Adrenal gland (tissue), 5 donors: ENCODE results near the gene RNF125.

Source experiments
- POLR2A ChIP-seq, 2 donors: fragments of 450-650 bp; IDR thresholded peaks; one replicate each; pipeline ENCODE4 v1.6.1; 2017; ENCODE audit warnings: antibody characterized with exemption in 2 of 2, mild to moderate bottlenecking in 2 of 2, moderate library complexity in 1 of 2
- TF ChIP-seq, protein P1 (sequence below), 6 experiments: fragments of 450-650 bp in 4 of 6; fragments of 200-600 bp in 2 of 6; sonication (generic) in 1 of 6; IDR thresholded peaks; 1 replicate in 5 of 6; 2 replicates in 1 of 6; pipeline versions ENCODE4 v1.5.1 to v1.8.0; 2016 to 2021; ENCODE audit warnings: antibody characterized with exemption in 6 of 6, mild to moderate bottlenecking in 2 of 6, moderate library complexity in 1 of 6
- donor health status: DM: no; HTN: no; CAD: no.

GRCh38 chr18:32104516-32104915 is 85.9 kb downstream of the RNF125 start:
- TF ChIP-seq, protein P1, sequence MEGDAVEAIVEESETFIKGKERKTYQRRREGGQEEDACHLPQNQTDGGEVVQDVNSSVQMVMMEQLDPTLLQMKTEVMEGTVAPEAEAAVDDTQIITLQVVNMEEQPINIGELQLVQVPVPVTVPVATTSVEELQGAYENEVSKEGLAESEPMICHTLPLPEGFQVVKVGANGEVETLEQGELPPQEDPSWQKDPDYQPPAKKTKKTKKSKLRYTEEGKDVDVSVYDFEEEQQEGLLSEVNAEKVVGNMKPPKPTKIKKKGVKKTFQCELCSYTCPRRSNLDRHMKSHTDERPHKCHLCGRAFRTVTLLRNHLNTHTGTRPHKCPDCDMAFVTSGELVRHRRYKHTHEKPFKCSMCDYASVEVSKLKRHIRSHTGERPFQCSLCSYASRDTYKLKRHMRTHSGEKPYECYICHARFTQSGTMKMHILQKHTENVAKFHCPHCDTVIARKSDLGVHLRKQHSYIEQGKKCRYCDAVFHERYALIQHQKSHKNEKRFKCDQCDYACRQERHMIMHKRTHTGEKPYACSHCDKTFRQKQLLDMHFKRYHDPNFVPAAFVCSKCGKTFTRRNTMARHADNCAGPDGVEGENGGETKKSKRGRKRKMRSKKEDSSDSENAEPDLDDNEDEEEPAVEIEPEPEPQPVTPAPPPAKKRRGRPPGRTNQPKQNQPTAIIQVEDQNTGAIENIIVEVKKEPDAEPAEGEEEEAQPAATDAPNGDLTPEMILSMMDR (IDR thresholded peaks at IDR 0.05) = no peak
- TF ChIP-seq POLR2A (IDR thresholded peaks at IDR 0.05) = no peak
